HCT116 (cell line): ENCODE results near the gene TGM4.

Experiments
- ATF3 ChIP-seq: IDR thresholded peaks from 2 replicates; pipeline ENCODE4 v1.6.1; 2012
- CTCF ChIP-seq, 3 experiments: fragments of 200-600 bp in 1 of 3; sonication (generic) in 1 of 3; IDR thresholded peaks in 2 of 3; conservative IDR thresholded peaks in 1 of 3; 2 replicates each; pipeline ENCODE4 v1.5.1; 2012 to 2017; ENCODE audit warnings: low read depth in 2 of 3, low read length in 2 of 3, antibody characterized with exemption in 1 of 3, borderline replicate concordance in 1 of 3, control low read depth in 1 of 3, mild to moderate bottlenecking in 1 of 3, mixed read lengths in 1 of 3, mixed run types in 1 of 3, moderate library complexity in 1 of 3; ENCODE audit not compliant: insufficient read depth in 1 of 3
- EGR1 ChIP-seq: IDR thresholded peaks from 2 replicates; pipeline ENCODE4 v1.6.1; 2012; ENCODE audit warnings: low read depth
- EZH2 ChIP-seq: fragments of 200-600 bp; sonication (generic); IDR thresholded peaks from 2 replicates; pipeline ENCODE4 v1.6.1; 2017; ENCODE audit warnings: antibody characterized with exemption, mixed run types
- FOSL1 ChIP-seq: IDR thresholded peaks from 2 replicates; pipeline ENCODE4 v1.6.1; 2012; ENCODE audit warnings: low read depth
- JUND ChIP-seq: IDR thresholded peaks from 2 replicates; pipeline ENCODE4 v1.6.1; 2012
- MAX ChIP-seq: IDR thresholded peaks from 2 replicates; pipeline ENCODE4 v1.6.1; 2012
- POLR2A ChIP-seq: IDR thresholded peaks from 2 replicates; pipeline ENCODE4 v1.7.0; 2011; ENCODE audit warnings: borderline replicate concordance; ENCODE audit not compliant: insufficient read depth, insufficient read length; ENCODE audit errors: extremely low read depth
- POLR2AphosphoS5 ChIP-seq: IDR thresholded peaks from 2 replicates; pipeline ENCODE4 v1.6.1; 2011; ENCODE audit warnings: mild to moderate bottlenecking, low read depth, low read length, moderate library complexity
- RAD21 ChIP-seq: IDR thresholded peaks from 2 replicates; pipeline ENCODE4 v1.6.1; 2012; ENCODE audit warnings: low read depth, mild to moderate bottlenecking
- REST ChIP-seq: IDR thresholded peaks from 2 replicates; pipeline ENCODE4 v1.6.1; 2012; ENCODE audit warnings: low read depth
- YY1 ChIP-seq: IDR thresholded peaks from 2 replicates; pipeline ENCODE4 v1.6.1; 2011; ENCODE audit warnings: low read length, low read depth, moderate library complexity, mild to moderate bottlenecking; ENCODE audit not compliant: insufficient replicate concordance; ENCODE audit errors: extremely low read depth
- ZFX ChIP-seq: fragments of 450-650 bp; IDR thresholded peaks from 2 replicates; pipeline ENCODE4 v1.6.1; 2017

- TF ChIP-seq CTCF (IDR thresholded peaks at IDR 0.05 in 2 of 3, conservative IDR thresholded peaks at IDR 0.05 in 1 of 3; ENCODE audit: borderline replicate concordance in 1 of 3, insufficient read depth in 1 of 3, low read depth in 2 of 3, low read length in 2 of 3) (no peak), ATF3 (no peak), MAX (no peak), REST (no peak), FOSL1 (no peak), ZFX (no peak), RAD21 (no peak), EZH2 (no peak), POLR2AphosphoS5 (no peak), YY1 (no peak), EGR1 (no peak), POLR2A (no peak), JUND (no peak)
These were observed 32.6 kb downstream of the TGM4 start for GRCh38 chr3:44906997-44907396.
